Stimulated activated naive CD8-positive, alpha-beta T cell treated with anti-CD3 and anti-CD28 coated beads, Interleukin-15, Interleukin-2, amounts not matched to agents 100 ng/mL and 50 ng/mL, for 24 hours (primary cell): ENCODE results near the gene ZNF292.
"Not testable (repeated sequence)": the region's sequence is repeated elsewhere in the genome, so short reads cannot be mapped to it uniquely, and the experiment has no call there.

ENCODE experiments used
- H3K27ac Mint-ChIP-seq: one replicate; pipeline ENCODE4 v1.8.0; 2021; ENCODE audit warnings: mild to moderate bottlenecking, mixed read lengths
- H3K27me3 Mint-ChIP-seq: one replicate; pipeline ENCODE4 v1.8.0; 2021; ENCODE audit warnings: mixed read lengths
- H3K36me3 Mint-ChIP-seq: one replicate; pipeline ENCODE4 v1.8.0; 2021; ENCODE audit warnings: low read depth, mixed read lengths
- H3K4me1 Mint-ChIP-seq: one replicate; pipeline ENCODE4 v1.8.0; 2021; ENCODE audit warnings: low read depth, mixed read lengths
- H3K4me3 Mint-ChIP-seq: one replicate; pipeline ENCODE4 v1.8.0; 2021; ENCODE audit warnings: mild to moderate bottlenecking, mixed read lengths
- H3K9me3 Mint-ChIP-seq: one replicate; pipeline ENCODE4 v1.8.0; 2021; ENCODE audit warnings: mixed read lengths

The ZNF292 gene

DNA sequence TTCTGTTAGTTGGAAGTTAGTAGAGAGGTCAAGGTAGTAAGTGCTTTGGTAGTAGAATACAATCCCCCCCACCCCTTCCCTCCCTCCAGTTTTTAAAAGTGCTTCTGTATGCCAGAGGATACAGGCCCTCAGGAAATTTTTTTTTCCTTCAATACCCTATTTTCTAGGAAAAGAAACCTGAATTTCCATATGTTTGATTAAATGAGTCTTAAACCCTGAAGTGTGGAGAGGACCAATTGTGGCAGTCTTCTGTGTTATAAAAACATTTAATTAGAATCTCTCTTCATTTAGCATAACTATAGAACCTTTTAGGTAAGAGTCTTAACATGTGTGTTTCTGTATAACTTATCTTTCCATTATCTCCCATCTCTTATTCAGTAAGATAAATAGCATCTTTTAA is 59.5 kb downstream of the ZNF292 start:
- Mint-ChIP-seq H3K4me1 (peaks cover 47% of the 10 kb centered on the region), H3K36me3 (peaks cover 55% of the 10 kb centered on the region), H3K4me3 (no peak overlapping the region), H3K9me3 (no peaks in the 10 kb centered on the region), H3K27me3 (no peaks in the 10 kb centered on the region), H3K27ac (no peak overlapping the region)

DNA sequence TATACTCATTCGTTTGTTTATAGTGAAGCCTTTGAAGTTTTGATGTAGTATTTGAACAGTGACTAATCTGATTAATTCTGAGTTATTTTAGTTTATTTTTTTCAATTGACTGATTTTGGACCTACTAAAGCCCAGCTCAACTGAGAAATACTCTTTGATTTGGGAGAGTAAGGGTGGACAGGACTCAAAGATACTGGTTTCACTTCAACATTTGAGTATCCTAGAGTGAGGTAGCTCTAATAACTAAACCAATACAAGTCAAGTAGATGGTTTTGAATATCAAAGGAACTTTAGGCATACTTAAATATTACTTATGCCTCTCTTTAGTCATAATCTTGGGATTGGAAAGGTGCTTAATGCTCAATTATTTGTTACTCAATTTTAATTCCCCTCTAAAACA is 65.6 kb downstream of the ZNF292 start:
- Mint-ChIP-seq H3K4me3 (no peak overlapping the region), H3K4me1 (no peaks in the 10 kb centered on the region), H3K36me3 (peaks cover 91% of the 10 kb centered on the region), H3K27me3 (no peaks in the 10 kb centered on the region), H3K27ac (no peak overlapping the region), H3K9me3 (no peaks in the 10 kb centered on the region)

- Mint-ChIP-seq H3K4me1 (no peaks in the 10 kb centered on the region), H3K27me3 (no peaks in the 10 kb centered on the region), H3K9me3 (no peaks in the 10 kb centered on the region), H3K27ac (no peak overlapping the region), H3K36me3 (peaks cover 82% of the 10 kb centered on the region), H3K4me3 (no peak overlapping the region)
Observed at GRCh38 chr6:87222676-87223075, 67.3 kb downstream of the ZNF292 start.

DNA sequence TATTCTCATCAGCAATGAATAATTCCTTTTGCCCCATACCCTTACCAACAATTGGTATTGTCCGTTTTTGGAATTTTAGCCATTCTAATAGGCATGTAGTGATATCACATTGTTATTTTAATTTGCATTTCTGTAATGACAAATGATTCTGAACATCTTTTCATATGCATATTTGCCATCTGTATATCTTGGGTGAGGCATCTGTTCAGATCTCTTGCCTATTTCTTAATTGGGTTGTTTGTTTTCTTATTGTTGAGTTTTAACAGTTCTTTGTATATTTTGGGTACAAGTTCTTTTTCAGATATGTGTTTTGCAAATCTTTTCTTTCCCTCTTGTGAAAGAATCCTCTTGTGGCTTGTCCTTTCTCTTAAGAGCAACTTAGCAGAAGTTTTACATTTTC is 69.6 kb downstream of the ZNF292 start:
- peaks cover 80% of the 10 kb centered on the region for H3K36me3 Mint-ChIP-seq
- no peaks in the 10 kb centered on the region for H3K9me3 Mint-ChIP-seq
- no peak overlapping the region for H3K27ac Mint-ChIP-seq
- H3K27me3 Mint-ChIP-seq, result no peaks in the 10 kb centered on the region
- H3K4me3 Mint-ChIP-seq, result no peak overlapping the region
- H3K4me1 Mint-ChIP-seq, result no peaks in the 10 kb centered on the region

- H3K27ac Mint-ChIP-seq, result no peak overlapping the region
- peaks cover 76% of the 10 kb centered on the region for H3K36me3 Mint-ChIP-seq
- H3K27me3 Mint-ChIP-seq, result no peaks in the 10 kb centered on the region
- H3K9me3 Mint-ChIP-seq, result no peaks in the 10 kb centered on the region
- no peaks in the 10 kb centered on the region for H3K4me1 Mint-ChIP-seq
- H3K4me3 Mint-ChIP-seq, result no peak overlapping the region
Observed at GRCh38 chr6:87225511-87225910, 70.1 kb downstream of the ZNF292 start.

GRCh38 chr6:87225937-87226336 is 70.6 kb downstream of the ZNF292 start:
- Mint-ChIP-seq H3K4me1 (no peaks in the 10 kb centered on the region), H3K4me3 (no peak overlapping the region), H3K27me3 (no peaks in the 10 kb centered on the region), H3K9me3 (no peaks in the 10 kb centered on the region), H3K36me3 (peaks cover 72% of the 10 kb centered on the region), H3K27ac (no peak overlapping the region)

- H3K36me3 Mint-ChIP-seq, result peaks cover 42% of the 10 kb centered on the region
- H3K4me1 Mint-ChIP-seq, result peaks cover 10% of the 10 kb centered on the region
- no peak overlapping the region for H3K27ac Mint-ChIP-seq
- no peak overlapping the region for H3K4me3 Mint-ChIP-seq
- no peaks in the 10 kb centered on the region for H3K9me3 Mint-ChIP-seq
- no peaks in the 10 kb centered on the region for H3K27me3 Mint-ChIP-seq
Observed at GRCh38 chr6:87230801-87231200, 75.4 kb downstream of the ZNF292 start.

DNA sequence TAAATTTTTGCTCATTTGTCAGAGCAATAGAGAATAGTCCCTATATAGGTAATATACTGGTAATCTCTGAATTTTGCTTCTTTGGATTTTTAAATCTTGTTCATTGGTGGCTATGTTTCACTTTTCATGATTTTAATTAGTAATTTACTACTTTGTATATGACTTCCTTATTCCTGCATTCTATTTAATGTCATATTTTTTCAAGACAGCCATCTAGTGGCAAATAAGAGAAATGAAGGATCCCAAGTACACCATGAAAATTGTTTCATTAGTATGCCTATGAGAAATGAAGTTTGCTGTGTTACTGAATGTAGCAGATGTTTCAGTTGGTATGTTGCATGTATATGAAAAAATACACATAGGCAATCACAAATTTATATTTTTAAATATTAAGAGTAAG is 82.4 kb downstream of the ZNF292 start:
- no peaks in the 10 kb centered on the region for H3K27me3 Mint-ChIP-seq
- H3K9me3 Mint-ChIP-seq, result no peaks in the 10 kb centered on the region
- no peak overlapping the region for H3K4me3 Mint-ChIP-seq
- H3K4me1 Mint-ChIP-seq, result peaks cover 4% of the 10 kb centered on the region
- H3K27ac Mint-ChIP-seq, result no peak overlapping the region
- H3K36me3 Mint-ChIP-seq, result peaks cover 42% of the 10 kb centered on the region

GRCh38 chr6:87239098-87239635 is 83.8 kb downstream of the ZNF292 start:
- not testable (repeated sequence) for H3K27me3 Mint-ChIP-seq, H3K4me1 Mint-ChIP-seq, H3K9me3 Mint-ChIP-seq, H3K27ac Mint-ChIP-seq, H3K4me3 Mint-ChIP-seq
- peaks cover 40% of the 10 kb centered on the region for H3K36me3 Mint-ChIP-seq

DNA sequence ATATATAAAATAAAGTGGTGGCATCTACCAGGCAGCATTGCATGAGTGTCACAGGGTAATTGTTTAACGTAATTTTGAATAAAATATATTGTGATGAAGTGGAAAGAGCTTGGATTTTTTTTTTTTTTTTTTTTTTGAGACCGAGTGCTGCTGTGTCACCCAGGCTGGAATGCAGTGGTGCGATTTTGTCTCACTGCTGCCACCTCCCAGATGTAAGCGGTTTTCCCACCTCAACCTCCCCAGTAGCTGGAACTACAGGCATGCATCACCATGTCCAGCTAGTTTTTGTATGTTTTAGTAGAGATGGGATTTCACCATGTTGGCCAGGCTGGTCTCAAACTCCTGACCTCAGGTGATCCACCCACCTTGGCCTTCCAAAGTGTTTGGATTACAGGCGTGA is 85.9 kb downstream of the ZNF292 start:
- no peak overlapping the region for H3K27ac Mint-ChIP-seq
- H3K9me3 Mint-ChIP-seq, result no peaks in the 10 kb centered on the region
- H3K4me1 Mint-ChIP-seq, result peaks cover 3% of the 10 kb centered on the region
- no peaks in the 10 kb centered on the region for H3K27me3 Mint-ChIP-seq
- no peak overlapping the region for H3K4me3 Mint-ChIP-seq
- H3K36me3 Mint-ChIP-seq, result peaks cover 42% of the 10 kb centered on the region

DNA sequence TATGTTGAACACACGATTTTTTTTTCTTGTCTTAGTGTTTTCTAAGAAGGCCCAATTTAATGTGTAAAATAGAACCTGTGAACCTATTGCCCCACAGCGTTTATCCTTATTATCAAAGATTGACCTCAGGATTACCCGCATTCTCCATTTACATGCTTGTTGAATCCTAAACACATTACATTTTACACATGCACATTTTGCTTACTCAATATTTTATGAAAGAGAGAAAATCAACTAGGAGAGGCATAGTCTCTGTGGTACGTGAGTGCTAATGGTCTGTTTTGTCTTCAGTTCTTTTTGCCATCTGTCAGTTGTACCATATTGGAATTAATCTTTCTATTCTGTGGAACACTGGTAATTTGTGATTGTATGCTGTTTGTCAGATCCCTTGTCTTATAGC is 86.9 kb downstream of the ZNF292 start:
- no peaks in the 10 kb centered on the region for H3K27me3 Mint-ChIP-seq
- no peak overlapping the region for H3K4me3 Mint-ChIP-seq
- no peaks in the 10 kb centered on the region for H3K9me3 Mint-ChIP-seq
- H3K36me3 Mint-ChIP-seq, result peaks cover 48% of the 10 kb centered on the region
- no peak overlapping the region for H3K27ac Mint-ChIP-seq
- peaks cover 3% of the 10 kb centered on the region for H3K4me1 Mint-ChIP-seq

- Mint-ChIP-seq H3K9me3 (no peaks in the 10 kb centered on the region), H3K36me3 (peaks cover 48% of the 10 kb centered on the region), H3K27ac (no peak overlapping the region), H3K27me3 (no peaks in the 10 kb centered on the region), H3K4me3 (no peak overlapping the region), H3K4me1 (peaks cover 3% of the 10 kb centered on the region)
Observed at GRCh38 chr6:87243812-87244211, 88.4 kb downstream of the ZNF292 start.

DNA sequence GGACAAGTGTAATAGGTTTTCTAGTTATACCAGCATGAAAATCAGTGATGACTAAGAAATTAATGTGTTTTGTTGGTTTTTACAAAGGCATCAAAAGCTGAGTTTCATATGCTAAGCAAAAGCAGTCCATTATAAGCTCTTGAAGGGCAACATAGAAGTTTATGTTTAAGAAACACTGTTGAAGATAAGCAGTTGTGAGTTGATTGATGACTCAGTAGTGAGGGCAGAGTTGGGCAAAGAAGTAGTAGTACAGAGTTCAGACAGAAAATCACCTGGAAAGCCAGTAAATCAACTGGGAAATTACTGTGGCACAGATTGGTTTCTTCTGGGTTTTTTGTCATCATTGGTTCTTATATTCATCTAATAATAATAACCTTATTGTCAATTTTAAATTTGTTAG is 89.0 kb downstream of the ZNF292 start:
- Mint-ChIP-seq H3K4me1 (peaks cover 3% of the 10 kb centered on the region), H3K9me3 (no peaks in the 10 kb centered on the region), H3K36me3 (peaks cover 53% of the 10 kb centered on the region), H3K27me3 (no peaks in the 10 kb centered on the region), H3K4me3 (no peak overlapping the region), H3K27ac (no peak overlapping the region)

DNA sequence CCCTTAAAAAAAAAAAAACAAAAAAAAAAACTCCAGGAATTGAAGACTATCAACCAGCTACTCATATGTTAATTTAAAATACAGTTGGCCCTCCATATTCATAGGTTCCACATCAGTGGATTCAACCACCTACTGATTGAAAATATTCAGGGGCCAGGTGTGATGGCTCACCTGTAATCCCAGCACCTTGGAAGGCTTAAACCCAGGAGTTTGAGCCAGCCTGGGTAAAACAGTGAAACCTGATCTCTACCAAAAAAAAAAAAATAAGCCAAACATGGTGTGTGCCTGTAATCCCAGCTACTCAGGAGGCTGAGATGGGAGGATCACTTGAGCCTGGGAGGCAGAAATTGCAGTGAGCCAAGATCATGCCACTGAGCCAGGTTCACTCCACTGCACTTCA is 94.7 kb downstream of the ZNF292 start:
- Mint-ChIP-seq H3K4me3 (no peak overlapping the region), H3K9me3 (no peaks in the 10 kb centered on the region), H3K4me1 (peaks cover 24% of the 10 kb centered on the region), H3K36me3 (peaks cover 69% of the 10 kb centered on the region), H3K27me3 (no peaks in the 10 kb centered on the region), H3K27ac (no peak overlapping the region)

DNA sequence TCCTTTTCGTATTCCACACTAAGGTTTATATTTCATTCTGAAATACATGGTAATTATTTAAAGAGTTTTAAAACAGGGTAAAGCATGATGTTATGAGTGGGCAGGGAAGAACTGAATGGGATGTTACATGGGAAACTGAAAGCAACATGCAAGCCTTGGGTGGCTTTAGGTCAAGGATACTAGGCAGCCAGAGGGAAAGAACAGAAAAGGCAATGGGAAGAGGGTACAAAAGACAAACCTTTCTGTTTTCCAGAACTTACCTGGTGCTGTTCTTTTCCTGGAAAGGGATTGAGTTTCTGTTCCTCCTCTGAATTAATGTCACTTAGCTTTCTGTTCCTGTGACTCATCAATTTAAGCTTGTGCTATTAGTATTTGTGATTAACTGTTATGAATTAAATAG is 95.9 kb downstream of the ZNF292 start:
- Mint-ChIP-seq H3K27ac (peak overlapping the region; percentile 76), H3K36me3 (peaks cover 79% of the 10 kb centered on the region), H3K9me3 (peaks cover 4% of the 10 kb centered on the region), H3K4me1 (peaks cover 24% of the 10 kb centered on the region), H3K4me3 (no peak overlapping the region), H3K27me3 (no peaks in the 10 kb centered on the region)

GRCh38 chr6:87251725-87252124 is 96.4 kb downstream of the ZNF292 start:
- Mint-ChIP-seq H3K36me3 (peaks cover 79% of the 10 kb centered on the region), H3K4me1 (peaks cover 24% of the 10 kb centered on the region), H3K27me3 (no peaks in the 10 kb centered on the region), H3K27ac (no peak overlapping the region), H3K4me3 (no peak overlapping the region), H3K9me3 (peaks cover 4% of the 10 kb centered on the region)
